Suprapubic skin (tissue), 4 donors: ENCODE data around the gene ENDOU. TPM values are rescaled to one million over a fixed set of nuclear protein-coding genes. Genes with fewer than 3 reads are reported as not detected.

Experiments used
- DNase-seq, 2 donors: peaks; one replicate each; pipeline ENCODE4 v3.0.0-alpha.2; 2019; ENCODE audit warnings: low spot score in 2 of 2
- H3K27ac ChIP-seq: fragments of 200-600 bp; sonication (generic); one replicate; pipeline ENCODE4 v1.5.1; 2019
- H3K27me3 ChIP-seq: fragments of 200-600 bp; sonication (generic); one replicate; pipeline ENCODE4 v1.5.1; 2019
- H3K36me3 ChIP-seq: fragments of 200-600 bp; sonication (generic); one replicate; pipeline ENCODE4 v1.5.1; 2019
- H3K4me1 ChIP-seq: fragments of 200-600 bp; sonication (generic); one replicate; pipeline ENCODE4 v1.5.1; 2019
- H3K4me3 ChIP-seq: fragments of 200-600 bp; sonication (generic); one replicate; pipeline ENCODE4 v1.5.1; 2019; ENCODE audit warnings: mild to moderate bottlenecking
- H3K9me3 ChIP-seq: fragments of 200-600 bp; sonication (generic); one replicate; pipeline ENCODE4 v1.5.1; 2019
- CTCF ChIP-seq, 2 donors: fragments of 200-600 bp in 1 of 2; fragments of 450-650 bp in 1 of 2; sonication (generic) in 1 of 2; IDR thresholded peaks; one replicate each; pipeline ENCODE4 v1.5.1; 2016 to 2019; ENCODE audit warnings: antibody characterized with exemption in 2 of 2, mild to moderate bottlenecking in 1 of 2, moderate library complexity in 1 of 2
- EP300 ChIP-seq: sonication (generic); formaldehyde crosslinking; IDR thresholded peaks from one replicate; pipeline ENCODE4 v1.6.1; 2017; ENCODE audit warnings: antibody characterized with exemption
- POLR2A ChIP-seq, 2 donors: fragments of 450-650 bp; IDR thresholded peaks; one replicate each; pipeline ENCODE4 v1.6.1; 2017; ENCODE audit warnings: antibody characterized with exemption in 2 of 2, mild to moderate bottlenecking in 2 of 2, moderate library complexity in 2 of 2
- POLR2AphosphoS5 ChIP-seq, 3 donors: sonication (generic); formaldehyde crosslinking; IDR thresholded peaks; one replicate each; pipeline ENCODE4 v1.6.1; 2017; ENCODE audit warnings: antibody characterized with exemption in 3 of 3
- WGBS: methylation state at CpG from one replicate; pipeline ENCODE4 v1.1.5; 2018; 5-methylcytosine and 5-hydroxymethylcytosine counted together
- total RNA-seq, 4 donors: library from RNA; depleted of rRNA; stranded (reverse); fragments of >200 nt; gene quantifications; one replicate each; pipeline ENCODE4 v1.1.0, GENCODE V29; 2016

Gene ENDOU
- 10 to 100 TPM in 3 of 4 donors, 1 to 10 TPM in 1; 3.5 to 36.1 (median 20.8) TPM for total RNA-seq

- peak; percentile 61 to 76 for DNase-seq
- WGBS: 88% methylated on average over 7 of the region's 8 CpGs
- peaks cover 4% of the 10 kb centered on the region for H3K36me3 ChIP-seq
- no peak within 1 kb of the TSS for H3K4me3 ChIP-seq
- no peaks in the 10 kb centered on the region for H3K27me3 ChIP-seq
- peaks cover 54% of the 10 kb centered on the region for H3K4me1 ChIP-seq
- H3K9me3 ChIP-seq: no peaks in the 10 kb centered on the region
- TF ChIP-seq EP300 (no peak), POLR2A (IDR thresholded peaks at IDR 0.05) (no peak), CTCF (IDR thresholded peaks at IDR 0.05) (no peak)
- peak within 1 kb of the TSS; percentile 84 for H3K27ac ChIP-seq
Measured at GRCh38 chr12:47725091-47725772, at the start of gene ENDOU. Gene ENDOU, minus strand, starts transcription at chr12:47725490. Its CDS starts 77 bp downstream, at chr12:47725413.

GRCh38 chr12:47774663-47775062 is 49.4 kb upstream of the ENDOU start:
- Histone ChIP-seq H3K27ac (peak overlapping the region; percentile 67), H3K4me1 (peaks cover 77% of the 10 kb centered on the region), H3K36me3 (no peaks in the 10 kb centered on the region), H3K27me3 (no peaks in the 10 kb centered on the region), H3K4me3 (no peak overlapping the region), H3K9me3 (no peaks in the 10 kb centered on the region)
- no peak for TF ChIP-seq CTCF (IDR thresholded peaks at IDR 0.05)
- no peak for DNase-seq
- WGBS: 94% methylated on average over 7 of the region's 7 CpGs

- DNase-seq: no peak
- peak overlapping the region; percentile 92 for H3K27ac ChIP-seq
- peaks cover 70% of the 10 kb centered on the region for H3K4me1 ChIP-seq
- H3K4me3 ChIP-seq: peak overlapping the region; percentile 94
- H3K36me3 ChIP-seq: no peaks in the 10 kb centered on the region
- H3K9me3 ChIP-seq: no peaks in the 10 kb centered on the region
- TF ChIP-seq CTCF (IDR thresholded peaks at IDR 0.05) (no peak), EP300 (no peak), POLR2A (IDR thresholded peaks at IDR 0.05) (no peak), POLR2AphosphoS5 (IDR thresholded peaks at IDR 0.05) (no peak)
- H3K27me3 ChIP-seq: no peaks in the 10 kb centered on the region
- WGBS: 52% methylated on average over 14 of the region's 14 CpGs
Measured at GRCh38 chr12:47773858-47774580, 48.7 kb upstream of the ENDOU start.

- no peaks in the 10 kb centered on the region for H3K9me3 ChIP-seq
- WGBS: 1% methylated on average over 31 of the region's 106 CpGs
- H3K27me3 ChIP-seq: no peaks in the 10 kb centered on the region
- H3K4me3 ChIP-seq: peak within 1 kb of the TSS; percentile 94
- H3K36me3 ChIP-seq: no peaks in the 10 kb centered on the region
- peak in 1 of 2 donors; percentile 25 for TF ChIP-seq CTCF (IDR thresholded peaks at IDR 0.05)
- no peak for TF ChIP-seq POLR2AphosphoS5 (IDR thresholded peaks at IDR 0.05)
- H3K4me1 ChIP-seq: peaks cover 67% of the 10 kb centered on the region
- H3K27ac ChIP-seq: peak within 1 kb of the TSS; percentile 92
- no peak for DNase-seq
Measured at GRCh38 chr12:47773062-47773857, 48.0 kb upstream of the ENDOU start, which contains the start of gene SLC48A1. Gene SLC48A1, plus strand, starts transcription at chr12:47773238. Its CDS starts 67 bp downstream, at chr12:47773305.

GRCh38 chr12:47772738-47773061 is 47.4 kb upstream of the ENDOU start:
- WGBS: 13% methylated on average over 17 of the region's 17 CpGs
- no peaks in the 10 kb centered on the region for H3K36me3 ChIP-seq
- TF ChIP-seq CTCF (IDR thresholded peaks at IDR 0.05) (no peak), POLR2AphosphoS5 (IDR thresholded peaks at IDR 0.05) (no peak), EP300 (no peak), POLR2A (IDR thresholded peaks at IDR 0.05) (no peak)
- no peaks in the 10 kb centered on the region for H3K9me3 ChIP-seq
- no peak for DNase-seq
- H3K4me3 ChIP-seq: peak overlapping the region; percentile 94
- no peaks in the 10 kb centered on the region for H3K27me3 ChIP-seq
- peaks cover 65% of the 10 kb centered on the region for H3K4me1 ChIP-seq
- peak overlapping the region; percentile 75 for H3K27ac ChIP-seq
